NCI-H345 treated with DMSO at 0.1 percent for 48 hours (cell line): Measurements from ENCODE around the gene PRR7.
"Not testable (repeated sequence)": the region's sequence is repeated elsewhere in the genome, so short reads cannot be mapped to it uniquely, and the experiment has no call there.

Experiments
- DNase-seq: peaks from one replicate; lab custom pipeline; 2025; ENCODE audit not compliant: unreplicated experiment; lab: John Stamatoyannopoulos, UW

The PRR7 gene, protein sequence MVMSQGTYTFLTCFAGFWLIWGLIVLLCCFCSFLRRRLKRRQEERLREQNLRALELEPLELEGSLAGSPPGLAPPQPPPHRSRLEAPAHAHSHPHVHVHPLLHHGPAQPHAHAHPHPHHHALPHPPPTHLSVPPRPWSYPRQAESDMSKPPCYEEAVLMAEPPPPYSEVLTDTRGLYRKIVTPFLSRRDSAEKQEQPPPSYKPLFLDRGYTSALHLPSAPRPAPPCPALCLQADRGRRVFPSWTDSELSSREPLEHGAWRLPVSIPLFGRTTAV

DNA sequence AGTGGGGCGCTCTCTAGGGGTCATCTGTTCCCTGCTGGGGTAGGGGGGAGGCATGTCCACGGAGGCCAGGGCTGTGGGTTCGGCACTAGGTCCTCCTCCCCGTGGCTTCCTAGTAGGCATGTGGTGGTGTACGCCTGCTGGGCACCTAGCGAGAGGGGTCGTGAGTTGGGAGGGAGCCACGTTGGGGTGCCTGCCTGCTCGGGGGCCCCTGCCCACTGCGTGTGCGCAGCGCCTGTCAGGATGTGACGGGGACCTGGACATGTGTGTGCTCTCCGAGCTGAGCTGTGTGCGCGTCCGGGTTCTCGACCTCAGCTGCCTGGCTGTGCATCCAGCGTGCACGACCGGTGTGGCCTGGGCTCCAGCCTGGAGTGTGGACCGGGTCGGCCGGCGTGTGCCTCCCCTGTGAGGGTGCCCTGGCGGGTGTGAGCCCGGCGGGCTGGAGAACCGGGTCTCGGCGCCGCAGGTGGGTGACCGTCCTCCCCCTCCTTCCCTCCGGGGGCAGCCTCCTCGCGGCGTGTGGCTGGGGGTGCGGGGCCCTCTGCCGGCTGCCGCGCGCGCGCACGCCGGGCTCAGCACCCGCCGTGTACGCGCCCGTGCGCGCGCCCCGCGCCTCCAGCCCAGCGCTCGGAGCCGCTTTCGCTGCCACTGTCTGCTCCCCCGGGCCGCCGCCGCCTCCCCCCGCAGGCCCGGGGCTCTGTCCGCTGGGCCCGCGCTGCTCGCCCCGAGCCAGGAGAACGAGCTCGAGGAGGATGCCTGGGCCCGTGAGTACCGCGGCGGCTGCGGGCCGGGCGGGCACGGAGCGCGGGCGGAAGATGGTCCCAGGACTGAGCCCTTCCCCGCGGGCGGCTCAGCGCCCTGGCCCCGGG, at the start of gene PRR7:
TSS of gene PRR7 (plus strand) at position 615 of the 866 bp plus-strand sequence. CDS start 8,254 bp downstream, outside the sequence.
- DNase-seq: peak; percentile 56

- DNase-seq: no peak
Observed at GRCh38 chr5:177397875-177398390, 48.7 kb upstream of the PRR7 start.

DNA sequence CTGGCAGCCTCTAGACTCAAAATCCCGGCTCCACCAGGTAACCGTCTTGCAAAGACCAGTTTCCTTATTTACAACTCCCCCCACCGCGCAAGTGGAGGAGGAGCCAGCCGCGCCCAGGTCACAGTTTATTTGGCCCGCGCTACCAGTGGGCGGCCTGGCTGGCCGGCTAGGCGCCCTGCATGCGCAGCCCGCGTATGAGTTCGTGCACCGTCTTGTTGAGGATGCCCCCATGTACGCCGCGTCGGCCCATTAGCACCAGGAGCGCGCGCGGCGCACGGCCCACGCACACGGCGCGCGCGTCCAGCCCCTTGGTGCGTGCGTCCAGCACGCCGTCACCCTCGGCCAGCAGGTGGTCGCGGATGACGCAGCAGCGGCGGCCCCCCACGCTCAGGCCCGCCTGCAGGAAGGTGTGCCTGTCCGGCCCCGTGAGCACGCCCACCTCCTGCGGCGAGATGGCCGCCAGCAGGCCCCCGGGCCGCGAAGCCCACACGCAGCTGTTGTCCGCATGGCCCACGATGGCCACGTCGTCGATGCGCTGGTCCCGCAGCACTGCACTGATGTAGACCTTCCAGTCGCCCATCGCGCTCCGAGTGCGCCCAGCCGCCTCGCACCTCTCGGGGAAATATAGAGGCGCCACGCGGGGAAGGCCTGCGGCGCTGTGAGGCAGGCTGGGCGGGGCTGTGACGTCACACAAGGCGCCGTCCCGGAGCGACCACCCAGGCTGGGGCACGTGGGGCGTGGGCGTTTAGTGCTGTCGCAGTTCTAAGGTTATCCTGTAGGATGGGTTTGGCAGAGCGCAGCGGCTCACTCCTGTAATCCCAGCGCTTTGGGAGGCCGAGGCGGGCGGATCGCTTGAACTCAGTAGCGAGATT, 46.4 kb upstream of the PRR7 start, which contains the start of gene PFN3:
TSS of gene PFN3 (minus strand) at position 665 of the 872 bp plus-strand sequence. CDS start at position 580, 85 bp downstream.
- no peak for DNase-seq

- peak; percentile 90 for DNase-seq
Observed at GRCh38 chr5:177402271-177403043, 44.2 kb upstream of the PRR7 start.

DNA sequence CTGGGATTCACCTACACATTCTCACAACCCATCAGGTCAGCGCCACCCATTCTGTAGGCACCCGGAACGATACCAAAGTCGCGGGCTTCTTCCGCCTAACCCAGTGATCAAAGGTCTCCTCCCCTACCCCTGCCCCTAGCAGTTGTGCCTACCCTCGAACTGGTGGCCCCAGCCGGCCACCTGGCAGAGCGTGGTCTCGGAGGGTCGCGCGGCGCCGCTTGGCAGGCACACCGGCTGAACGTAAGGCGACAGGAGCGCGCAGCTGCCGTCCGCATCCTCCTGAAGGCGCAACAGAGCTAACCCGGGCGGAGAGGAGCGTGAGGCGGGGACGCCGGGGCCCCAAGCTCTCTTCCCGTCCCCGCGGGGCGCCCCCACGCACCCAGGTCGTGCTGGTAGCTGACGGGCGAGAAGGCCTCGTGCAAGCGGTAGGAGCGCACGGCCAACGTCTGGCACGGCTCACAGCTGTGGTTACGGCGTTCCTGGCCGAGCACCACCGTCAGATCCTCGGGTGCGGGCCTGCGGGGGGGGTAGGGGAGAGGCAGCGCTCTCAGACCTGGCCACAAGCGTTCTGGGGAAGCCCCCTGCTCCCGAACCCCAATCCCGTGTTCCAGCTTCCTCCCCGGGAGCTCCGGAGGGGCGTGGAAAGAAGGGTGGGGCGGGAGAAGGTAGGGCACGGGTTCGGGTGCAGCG, 43.4 kb upstream of the PRR7 start:
- DNase-seq: peak; percentile 55

DNA sequence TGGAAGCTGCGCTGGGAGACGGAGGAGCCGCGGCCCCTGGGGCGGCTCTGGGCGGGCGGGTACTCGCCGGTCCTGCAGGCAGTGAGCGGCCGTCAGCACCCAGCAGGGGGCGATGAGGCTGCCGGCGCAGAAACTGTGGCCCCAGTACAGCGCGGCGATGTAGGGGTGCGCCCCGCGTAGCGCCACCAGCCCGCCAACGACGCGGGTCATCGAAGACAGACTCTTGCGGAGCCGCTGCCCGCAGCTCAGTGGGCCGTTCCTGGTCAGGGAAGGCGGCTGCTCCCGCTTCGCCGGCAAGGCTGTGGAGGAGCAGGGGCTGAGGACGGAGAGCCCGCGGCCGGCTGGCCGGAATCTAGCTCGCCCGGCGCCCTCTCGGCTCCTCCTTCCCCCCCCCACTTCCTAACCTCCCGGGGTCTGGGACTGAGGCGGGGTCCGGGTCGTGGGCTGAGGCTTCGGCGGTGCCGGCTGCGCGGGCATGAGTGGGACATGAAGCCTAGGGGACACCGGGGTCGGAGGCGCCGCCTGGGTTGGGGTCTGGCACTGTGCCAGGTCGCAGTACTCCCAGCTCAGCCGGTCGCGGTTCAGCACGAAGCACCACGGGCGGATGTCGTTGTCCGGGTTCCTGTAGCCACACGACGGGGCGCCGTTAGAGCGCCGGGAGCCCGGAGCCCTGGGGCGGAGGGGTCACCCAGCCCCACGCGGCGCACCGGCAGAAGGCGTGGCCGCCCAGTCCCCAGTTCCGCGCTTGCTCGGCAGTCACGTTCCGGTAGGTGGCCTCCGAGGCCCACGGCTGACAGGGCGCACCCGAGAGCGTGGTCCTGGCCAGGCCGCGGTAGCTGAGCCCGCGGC, 42.6 kb upstream of the PRR7 start:
- peak; percentile 29 for DNase-seq

GRCh38 chr5:177404641-177405179, 41.9 kb upstream of the PRR7 start:
- no peak for DNase-seq

DNA sequence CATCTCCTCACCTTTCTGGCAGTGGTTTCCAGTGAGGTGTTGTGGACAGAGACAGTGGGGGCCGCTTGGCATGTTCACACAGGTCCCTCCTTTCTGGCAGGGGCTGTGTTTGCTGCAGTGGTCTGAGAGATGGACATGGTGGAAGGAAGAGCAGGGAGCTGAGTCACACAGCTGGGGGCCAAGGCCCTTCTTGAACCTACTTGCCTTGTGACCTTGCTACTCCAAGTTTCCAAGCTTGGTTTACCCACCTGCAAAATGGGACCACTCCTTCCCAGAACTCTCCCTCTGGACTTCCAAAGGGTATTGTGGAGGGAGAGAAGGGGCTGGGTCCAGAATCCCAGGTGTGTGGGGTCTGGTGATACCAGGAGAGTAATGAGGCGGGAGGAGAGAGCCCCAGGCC, 41.3 kb upstream of the PRR7 start:
- no peak for DNase-seq

- no peak for DNase-seq
Observed at GRCh38 chr5:177405805-177406204, 40.8 kb upstream of the PRR7 start.

GRCh38 chr5:177409043-177409801, 37.4 kb upstream of the PRR7 start, which contains the start of gene F12:
F12 (minus strand) TSS chr5:177409564; CDS start chr5:177409527, 37 bp downstream.
- no peak for DNase-seq

- no peak for DNase-seq
Observed at GRCh38 chr5:177410575-177410974, 36.0 kb upstream of the PRR7 start.

- DNase-seq: no peak
Observed at GRCh38 chr5:177412603-177413233, 33.9 kb upstream of the PRR7 start.

- no peak for DNase-seq
Observed at GRCh38 chr5:177414481-177414880, 32.1 kb upstream of the PRR7 start.

GRCh38 chr5:177417081-177417480, 29.5 kb upstream of the PRR7 start:
- not testable (repeated sequence) for DNase-seq

GRCh38 chr5:177419046-177419445, 27.6 kb upstream of the PRR7 start:
- DNase-seq: no peak

DNA sequence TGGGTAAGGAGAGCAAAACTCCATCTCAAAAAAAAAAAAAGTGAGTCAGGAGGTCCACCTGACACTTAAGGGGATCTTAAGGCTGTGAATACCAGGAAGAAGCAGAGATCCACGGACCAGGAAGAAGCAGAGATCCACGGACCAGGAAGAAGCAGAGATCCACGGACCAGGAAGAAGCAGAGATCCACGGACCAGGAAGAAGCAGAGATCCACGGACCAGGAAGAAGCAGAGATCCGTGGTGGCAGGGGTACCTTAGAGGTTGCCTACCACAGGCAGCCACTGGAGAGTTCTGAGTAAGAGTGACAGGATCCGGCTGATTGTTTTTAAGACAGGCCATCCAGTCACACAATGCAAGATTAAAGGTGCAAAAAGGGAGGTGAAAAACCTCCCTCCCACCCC, 26.1 kb upstream of the PRR7 start:
- not testable (repeated sequence) for DNase-seq
